ENCODE data around the gene KAZN.

KAZN gene

DNA sequence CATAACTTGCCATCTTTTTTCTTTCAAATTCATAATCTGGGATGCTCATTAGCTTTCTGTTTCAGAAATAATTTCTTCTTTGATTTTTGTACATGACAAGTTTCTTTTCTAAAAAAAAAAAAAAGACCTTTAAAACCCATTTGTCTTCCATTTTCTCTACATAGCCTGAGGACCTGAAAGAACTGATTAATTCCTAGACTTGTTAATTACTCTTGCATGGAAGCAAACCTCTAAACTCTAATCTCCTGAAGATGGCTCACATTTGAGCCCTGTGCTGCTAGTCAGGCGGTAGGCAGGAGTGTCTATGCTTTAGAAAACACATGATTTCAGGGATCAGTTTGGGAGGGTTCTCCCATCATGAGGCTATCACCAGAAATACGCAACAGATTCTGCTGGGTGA is 152.0 kb downstream of the KAZN start:
- Mint-ChIP-seq H3K4me3 (no peak overlapping the region), H3K27ac (no peak overlapping the region), H3K4me1 (no peaks in the 10 kb centered on the region), H3K36me3 (no peaks in the 10 kb centered on the region), H3K9me3 (peaks cover 3% of the 10 kb centered on the region), H3K27me3 (no peaks in the 10 kb centered on the region)
- ATAC-seq = no peak

DNA sequence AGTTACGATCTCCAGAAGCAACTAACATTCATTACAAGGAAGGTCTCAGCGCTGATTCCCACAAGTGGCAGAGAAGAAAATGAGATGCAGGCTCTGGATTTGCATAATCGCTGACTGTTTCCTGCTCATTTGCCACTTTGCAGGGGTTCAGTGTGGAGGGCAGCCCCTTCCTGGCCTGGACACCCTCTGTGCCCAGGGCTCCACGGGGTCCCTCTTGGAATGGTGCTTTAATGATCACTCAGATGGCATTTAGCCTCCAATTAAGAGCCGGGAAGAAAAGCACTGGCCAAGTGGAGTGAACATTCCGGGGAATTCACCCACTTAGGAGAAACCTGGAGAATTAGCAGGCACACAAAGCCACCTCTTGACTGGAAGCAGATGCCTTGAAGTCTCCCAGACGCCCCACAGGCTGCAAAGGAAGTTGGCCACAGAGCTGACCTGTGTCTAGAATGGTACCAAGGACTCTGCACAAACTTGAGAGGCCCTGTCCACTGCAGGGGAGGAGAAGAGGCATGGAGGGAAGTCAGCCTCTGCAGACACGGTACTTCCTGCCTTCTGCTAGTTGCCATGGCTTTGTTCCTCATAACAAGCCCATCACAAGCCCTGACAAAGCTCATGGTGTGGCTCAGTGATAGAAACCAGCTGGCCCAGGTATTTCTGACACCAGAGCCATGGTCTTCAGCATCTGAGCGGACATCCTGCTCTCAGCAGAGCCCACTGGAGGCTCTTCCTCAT is 157.2 kb downstream of the KAZN start:
- Mint-ChIP-seq H3K4me1 (no peaks in the 10 kb centered on the region), H3K4me3 (no peak overlapping the region), H3K27me3 (peaks cover under 1% of the 10 kb centered on the region), H3K9me3 (no peaks in the 10 kb centered on the region), H3K36me3 (no peaks in the 10 kb centered on the region), H3K27ac (no peak overlapping the region)
- no peak for ATAC-seq

DNA sequence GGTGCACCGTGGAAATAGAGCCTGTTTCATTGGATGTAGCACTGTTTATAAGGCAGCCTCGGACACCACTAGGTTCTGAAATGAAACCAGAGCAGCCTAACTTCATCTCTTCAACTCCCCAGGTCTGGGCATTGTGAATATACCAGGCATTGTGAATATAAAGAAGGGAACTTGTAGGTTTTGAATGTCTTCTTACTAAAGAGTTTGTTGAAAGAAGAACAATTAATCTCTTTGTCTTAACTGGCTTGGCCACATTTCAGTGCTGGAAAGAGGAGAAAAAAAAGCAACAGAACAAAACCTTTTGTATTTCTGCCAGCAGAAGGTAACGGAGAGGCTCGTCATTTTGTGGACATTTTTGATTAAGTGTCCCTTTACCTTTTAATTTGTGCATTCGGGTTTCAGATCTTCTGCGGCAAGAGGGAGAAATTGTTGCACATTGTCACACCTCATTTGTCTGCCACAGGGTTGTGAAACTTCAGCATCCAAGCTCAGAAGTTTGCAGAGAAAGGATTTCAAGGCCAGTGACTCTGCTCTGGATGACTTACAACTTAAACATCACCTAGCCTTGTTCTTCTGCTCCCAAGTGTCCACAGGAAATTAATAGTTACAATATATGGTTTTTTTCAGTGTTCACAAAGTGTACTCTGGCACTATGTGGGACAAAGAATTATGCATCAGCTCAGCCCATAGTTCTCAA is 158.3 kb downstream of the KAZN start:
- Mint-ChIP-seq H3K4me1 (no peaks in the 10 kb centered on the region), H3K9me3 (no peaks in the 10 kb centered on the region)
- no peak for ATAC-seq

DNA sequence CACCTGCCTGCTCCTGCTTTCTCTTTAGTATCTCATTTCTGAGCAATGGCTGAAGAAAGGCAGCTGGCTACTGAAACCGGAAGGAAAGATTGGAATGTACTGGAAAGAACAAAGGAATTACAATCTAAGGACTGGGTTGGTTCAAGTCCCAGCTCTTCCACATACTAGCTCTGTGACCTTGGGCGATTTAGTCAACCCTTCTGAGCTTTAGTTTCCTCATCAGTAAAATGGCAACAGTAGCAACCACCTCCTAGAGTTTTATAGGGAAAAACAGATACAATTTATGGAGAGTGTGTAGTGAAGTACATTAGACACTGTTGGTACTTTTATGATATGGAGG is 158.8 kb downstream of the KAZN start:
- no peaks in the 10 kb centered on the region for H3K4me1 Mint-ChIP-seq
- ATAC-seq = no peak
- no peak overlapping the region for H3K27ac Mint-ChIP-seq
- no peaks in the 10 kb centered on the region for H3K9me3 Mint-ChIP-seq
- no peak overlapping the region for H3K4me3 Mint-ChIP-seq
- no peaks in the 10 kb centered on the region for H3K36me3 Mint-ChIP-seq
- peaks cover 16% of the 10 kb centered on the region for H3K27me3 Mint-ChIP-seq

More for the DNA sequence above, 158.3 kb downstream of the KAZN start:
- Mint-ChIP-seq H3K27ac (no peak overlapping the region), H3K36me3 (no peaks in the 10 kb centered on the region), H3K4me3 (no peak overlapping the region), H3K27me3 (peaks cover 11% of the 10 kb centered on the region)

DNA sequence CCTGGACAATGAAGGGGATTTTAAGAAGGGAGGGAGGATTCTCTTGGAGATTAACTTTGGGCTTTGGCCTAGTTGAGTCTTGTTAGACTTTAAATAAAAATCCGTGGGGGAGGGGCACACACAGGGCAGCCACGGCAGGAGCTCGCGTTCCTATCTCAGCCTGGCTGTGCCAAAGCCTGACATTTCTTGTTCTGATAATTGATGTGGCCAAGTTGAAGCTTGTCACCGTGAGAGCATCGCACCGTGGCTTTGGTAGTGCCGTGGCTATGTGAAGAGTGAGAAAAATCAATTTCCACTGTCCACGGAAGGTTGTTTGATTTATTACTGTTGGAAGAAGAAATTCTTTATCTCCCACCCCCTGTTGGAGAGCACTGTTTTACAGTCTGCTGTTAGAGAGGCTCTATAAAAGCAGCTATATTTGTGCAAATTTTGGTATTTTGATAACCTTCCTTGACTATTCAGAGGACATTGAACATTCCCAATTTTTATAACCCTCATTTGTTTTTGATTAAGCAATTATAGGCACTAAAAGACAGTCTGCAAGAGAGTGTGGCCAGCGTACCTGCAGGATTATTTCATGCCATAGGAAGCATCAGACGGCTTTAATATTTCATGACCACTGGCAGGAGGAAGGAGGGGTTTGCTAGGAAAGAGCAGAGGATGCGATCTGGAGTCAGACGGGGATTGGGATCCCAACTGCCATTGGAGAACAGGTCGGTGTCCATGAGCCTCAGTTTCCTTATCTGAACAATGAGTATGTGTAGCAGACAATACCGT is 160.7 kb downstream of the KAZN start:
- Mint-ChIP-seq H3K36me3 (no peaks in the 10 kb centered on the region), H3K4me3 (no peak overlapping the region), H3K27ac (no peak overlapping the region), H3K9me3 (no peaks in the 10 kb centered on the region), H3K4me1 (no peaks in the 10 kb centered on the region), H3K27me3 (peaks cover 19% of the 10 kb centered on the region)
- no peak for ATAC-seq

DNA sequence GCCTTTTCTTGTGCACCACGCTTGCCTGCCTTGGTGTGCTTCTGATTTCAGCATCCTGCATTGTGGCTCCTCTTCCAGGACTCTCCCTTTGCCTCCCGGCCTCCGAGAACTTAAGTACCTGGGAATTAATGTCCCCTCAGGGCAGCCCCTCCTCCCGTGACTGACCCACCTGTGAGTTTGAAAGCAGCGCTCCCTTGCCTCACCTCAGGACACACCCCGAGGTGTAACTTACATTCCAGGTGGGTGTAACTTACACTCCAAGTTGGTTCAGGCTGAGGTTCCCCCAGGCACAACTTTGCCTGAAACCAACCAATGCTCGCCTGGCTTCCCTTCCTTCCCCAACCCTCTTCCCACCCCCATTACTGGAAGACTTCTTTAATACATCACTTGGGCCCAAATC is 161.4 kb downstream of the KAZN start:
- Mint-ChIP-seq H3K4me1 (no peaks in the 10 kb centered on the region), H3K36me3 (no peaks in the 10 kb centered on the region), H3K4me3 (no peak overlapping the region), H3K9me3 (no peaks in the 10 kb centered on the region), H3K27ac (no peak overlapping the region), H3K27me3 (peaks cover 22% of the 10 kb centered on the region)
- no peak for ATAC-seq

DNA sequence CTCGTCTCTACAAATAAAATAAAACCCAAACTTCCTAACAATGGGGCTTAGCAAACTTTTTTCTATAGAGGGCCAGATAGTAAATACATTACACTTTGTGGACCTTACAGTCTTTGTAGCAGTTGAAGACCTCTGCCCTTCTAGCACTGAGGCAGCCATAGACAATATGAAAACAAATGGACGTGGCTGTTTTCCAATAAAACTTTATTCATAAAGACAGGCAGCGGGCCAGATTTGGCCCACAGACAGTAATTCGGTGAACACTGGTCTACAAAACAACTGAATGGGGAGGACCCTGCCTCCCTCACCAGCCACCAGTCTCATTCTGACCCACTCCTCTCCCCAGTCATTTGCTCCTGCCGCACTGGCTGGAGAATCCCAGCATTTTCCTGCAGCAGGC is 162.3 kb downstream of the KAZN start:
- peaks cover 2% of the 10 kb centered on the region for H3K9me3 Mint-ChIP-seq
- no peaks in the 10 kb centered on the region for H3K4me1 Mint-ChIP-seq
- no peak for ATAC-seq
- no peak overlapping the region for H3K4me3 Mint-ChIP-seq
- H3K27me3 Mint-ChIP-seq = peaks cover 32% of the 10 kb centered on the region
- no peak overlapping the region for H3K27ac Mint-ChIP-seq
- H3K36me3 Mint-ChIP-seq = no peaks in the 10 kb centered on the region

DNA sequence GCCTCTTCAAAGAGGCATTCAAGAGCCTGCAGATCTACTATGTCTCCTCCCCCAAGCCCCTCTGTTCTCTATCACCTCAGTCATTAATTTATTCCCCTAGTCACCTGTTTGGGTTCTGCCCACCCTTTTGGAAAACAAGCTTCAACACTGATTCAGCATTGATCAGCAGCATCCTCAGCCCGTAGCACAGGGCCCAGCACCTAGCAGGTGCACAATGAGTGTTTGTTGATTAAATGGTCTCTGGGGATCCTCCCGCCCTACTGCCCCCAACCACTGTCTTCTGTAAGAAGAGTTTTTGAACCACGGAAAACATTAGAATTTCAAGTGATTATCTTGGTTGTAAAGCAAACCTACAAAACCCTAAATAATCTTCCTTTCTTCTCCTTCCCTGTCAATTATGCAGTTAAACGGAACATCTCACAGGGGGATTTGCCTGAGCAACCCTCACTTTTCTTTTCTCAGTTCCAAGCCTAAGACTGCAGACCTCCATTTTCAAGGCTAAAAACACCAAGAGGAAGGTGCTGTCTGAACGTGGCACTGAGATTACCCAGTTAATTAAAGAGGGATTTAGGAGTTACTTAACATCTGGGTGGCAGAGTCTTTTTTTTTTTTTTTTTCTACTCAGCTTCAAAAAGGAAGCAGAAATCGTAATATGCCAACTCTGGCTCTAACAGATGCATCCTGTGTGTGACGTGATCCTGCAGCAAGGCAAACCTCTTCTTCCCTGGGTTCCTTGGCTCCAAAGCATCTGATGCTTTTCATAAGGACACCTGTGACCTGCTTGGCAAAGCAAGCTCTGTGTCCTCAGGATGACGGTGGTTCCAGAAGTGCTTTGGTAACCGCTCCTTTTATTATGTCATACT is 163.0 kb downstream of the KAZN start:
- Mint-ChIP-seq H3K27ac (no peak overlapping the region), H3K9me3 (peaks cover 2% of the 10 kb centered on the region), H3K4me1 (no peaks in the 10 kb centered on the region), H3K27me3 (peaks cover 39% of the 10 kb centered on the region), H3K36me3 (no peaks in the 10 kb centered on the region), H3K4me3 (no peak overlapping the region)
- ATAC-seq = no peak

DNA sequence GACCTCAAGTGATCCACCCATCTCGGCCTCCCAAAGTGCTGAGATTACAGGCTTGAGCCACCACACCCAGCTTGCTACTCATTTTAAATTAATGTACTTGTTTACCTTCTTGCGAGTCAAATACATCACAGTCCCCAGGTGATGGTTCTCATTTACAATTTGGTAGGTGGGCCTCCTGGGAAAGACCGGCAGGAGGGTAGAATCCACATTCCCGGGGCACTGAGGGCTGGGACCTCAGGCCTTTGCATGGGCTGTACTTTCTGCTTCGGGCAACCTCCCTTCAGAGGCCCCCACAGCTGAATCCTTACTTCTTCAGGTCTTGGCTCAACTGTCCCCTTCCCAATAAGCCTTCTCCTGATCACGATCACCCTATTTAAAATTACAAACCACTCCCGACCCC is 165.5 kb downstream of the KAZN start:
- H3K4me1 Mint-ChIP-seq = no peaks in the 10 kb centered on the region
- no peak for ATAC-seq
- H3K4me3 Mint-ChIP-seq = no peak overlapping the region
- H3K9me3 Mint-ChIP-seq = peaks cover 2% of the 10 kb centered on the region
- H3K27me3 Mint-ChIP-seq = peaks cover 40% of the 10 kb centered on the region
- no peaks in the 10 kb centered on the region for H3K36me3 Mint-ChIP-seq
- no peak overlapping the region for H3K27ac Mint-ChIP-seq

DNA sequence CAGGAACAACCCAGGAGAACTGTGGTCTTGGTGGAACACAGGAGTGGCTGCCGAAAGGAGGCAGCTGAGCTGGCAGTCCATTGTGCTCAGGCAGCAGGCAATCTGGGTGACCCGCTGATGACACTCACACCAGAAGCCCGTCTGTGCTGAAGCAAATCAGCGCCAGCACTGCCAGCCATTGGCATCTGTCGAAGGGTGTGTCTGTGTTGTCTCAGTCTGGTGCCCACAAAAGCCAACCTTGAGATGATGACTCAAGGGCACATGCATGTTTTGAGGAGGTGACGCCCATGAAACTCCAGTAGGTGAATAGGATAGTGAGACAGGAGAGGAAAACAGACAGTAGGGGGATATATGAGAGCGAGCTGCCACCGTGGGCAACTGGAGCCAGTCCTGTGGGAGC is 167.3 kb downstream of the KAZN start:
- ATAC-seq = no peak
- H3K36me3 Mint-ChIP-seq = no peaks in the 10 kb centered on the region
- peaks cover 2% of the 10 kb centered on the region for H3K9me3 Mint-ChIP-seq
- no peak overlapping the region for H3K4me3 Mint-ChIP-seq
- peaks cover 39% of the 10 kb centered on the region for H3K27me3 Mint-ChIP-seq
- no peak overlapping the region for H3K27ac Mint-ChIP-seq
- H3K4me1 Mint-ChIP-seq = no peaks in the 10 kb centered on the region

DNA sequence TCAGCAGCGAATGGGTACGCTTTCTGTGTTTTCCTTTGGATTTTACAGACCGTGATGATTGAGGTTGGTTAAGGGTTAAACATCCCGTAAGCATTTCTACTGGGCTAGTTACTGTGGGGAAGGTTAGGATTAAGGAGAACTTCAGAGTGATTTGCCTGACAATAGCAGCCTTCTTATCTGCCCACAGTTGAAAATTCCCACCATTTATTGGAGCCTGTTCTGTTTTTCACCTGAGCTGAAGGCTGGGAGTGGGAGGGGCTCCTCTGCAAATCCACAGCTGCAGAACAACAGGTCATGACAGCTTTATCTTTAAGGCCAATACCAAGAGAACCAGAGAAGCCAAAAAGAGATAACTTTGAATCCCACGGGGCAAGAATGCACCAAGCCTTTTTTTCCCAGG is 168.6 kb downstream of the KAZN start:
- ATAC-seq = no peak
- Mint-ChIP-seq H3K4me1 (no peaks in the 10 kb centered on the region), H3K27ac (no peak overlapping the region), H3K36me3 (no peaks in the 10 kb centered on the region), H3K4me3 (no peak overlapping the region), H3K27me3 (peaks cover 26% of the 10 kb centered on the region), H3K9me3 (peaks cover 2% of the 10 kb centered on the region)

DNA sequence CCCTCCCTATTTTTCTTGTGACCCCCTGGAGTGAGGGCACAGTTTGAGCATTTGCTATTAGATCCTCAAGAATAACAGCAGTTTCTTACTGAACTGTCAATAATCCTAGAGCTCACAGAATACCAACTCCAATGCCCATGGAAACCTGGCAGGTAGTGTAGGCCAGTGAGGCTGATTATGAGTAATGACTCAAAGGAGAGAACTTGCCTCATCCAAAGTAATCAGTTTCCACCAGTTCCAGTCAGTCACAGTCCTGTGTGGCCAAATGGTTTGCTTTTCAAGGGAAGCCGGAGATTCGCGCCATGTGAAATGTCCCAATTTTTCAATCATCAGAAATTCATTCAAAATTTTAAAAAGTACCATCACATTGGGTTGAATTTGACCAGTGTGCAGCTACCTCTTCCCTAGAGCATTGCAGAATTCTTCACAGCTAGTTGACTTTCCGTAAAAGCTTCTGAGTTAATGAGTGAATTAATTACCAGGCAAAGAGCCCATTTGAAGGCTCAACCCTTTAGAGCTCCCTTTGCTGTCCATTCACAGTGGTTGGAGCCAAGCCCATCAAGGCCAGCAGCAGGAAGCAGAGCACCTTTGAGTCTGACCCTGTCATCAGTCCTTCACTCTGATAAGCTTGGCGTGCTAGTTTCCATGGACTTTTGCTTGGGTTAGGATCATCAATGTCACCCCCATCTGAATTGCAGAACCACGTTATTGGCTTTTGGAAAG is 170.3 kb downstream of the KAZN start:
- no peaks in the 10 kb centered on the region for H3K4me1 Mint-ChIP-seq
- no peak overlapping the region for H3K4me3 Mint-ChIP-seq
- H3K27me3 Mint-ChIP-seq = peaks cover 23% of the 10 kb centered on the region
- no peaks in the 10 kb centered on the region for H3K36me3 Mint-ChIP-seq
- ATAC-seq = no peak
- no peak overlapping the region for H3K27ac Mint-ChIP-seq
- H3K9me3 Mint-ChIP-seq = peaks cover 2% of the 10 kb centered on the region

DNA sequence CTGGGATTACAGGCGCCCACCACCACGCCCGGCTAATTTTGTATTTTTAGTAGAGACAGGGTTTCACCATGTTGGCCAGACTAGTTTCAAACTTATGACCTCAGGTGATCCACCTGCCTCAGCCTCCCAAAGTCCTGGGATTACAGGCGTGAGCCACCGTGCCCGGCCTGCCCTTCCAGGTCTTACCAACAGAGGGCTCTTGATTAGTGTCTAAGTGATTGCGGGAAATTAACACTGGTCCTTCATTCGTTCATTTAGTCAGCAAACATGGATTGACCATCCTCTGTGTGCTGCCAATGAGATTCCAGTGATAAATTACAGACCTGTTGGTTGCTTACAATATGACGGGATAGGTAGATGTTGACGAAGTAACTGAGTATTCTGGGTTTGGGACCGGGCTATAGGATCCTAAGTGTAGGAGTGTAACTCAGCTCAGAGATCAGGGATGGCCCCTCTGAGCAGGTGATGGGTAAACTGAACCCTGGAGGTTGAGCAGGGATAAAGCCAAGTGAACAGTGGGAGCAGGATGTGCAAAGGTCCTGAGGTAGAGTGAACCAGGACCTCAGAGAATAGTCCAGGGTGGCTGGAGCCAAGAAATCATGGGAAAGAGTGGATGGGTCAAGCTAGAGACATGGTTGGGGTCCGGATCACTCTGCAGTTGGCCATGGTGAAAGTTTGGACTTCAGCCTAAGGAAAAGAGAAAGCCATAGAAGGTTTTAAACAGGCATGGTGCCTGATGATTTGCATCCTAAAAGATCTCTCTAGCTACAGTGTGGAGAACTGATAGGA is 171.2 kb downstream of the KAZN start:
- Mint-ChIP-seq H3K36me3 (no peaks in the 10 kb centered on the region), H3K27ac (no peak overlapping the region), H3K4me3 (no peak overlapping the region), H3K4me1 (no peaks in the 10 kb centered on the region), H3K27me3 (peaks cover 31% of the 10 kb centered on the region), H3K9me3 (peaks cover 2% of the 10 kb centered on the region)
- no peak for ATAC-seq

All from stimulated activated memory B cell treated with anti-CD40 and anti-IgM and Interleukin-4, amounts not matched to agents 10 μg/mL and 1 μg/mL and 100 μg/mL, for 72 hours (primary cell).